ENCODE data around the gene DENR.

- TF ChIP-seq CTCF (optimal IDR thresholded peaks at IDR 0.05 in 1 of 3, IDR thresholded peaks at IDR 0.05 in 1 of 3, conservative IDR thresholded peaks at IDR 0.05 in 1 of 3; ENCODE audit: extremely low read depth in 1 of 3, insufficient read depth in 2 of 3, low read length in 3 of 3) (no peak), EZH2 (IDR thresholded peaks at IDR 0.05; ENCODE audit: low read length) (no peak)
Observed at GRCh38 chr12:122740351-122740750, 12.3 kb upstream of the DENR start.
